ENCODE results near the gene URGCP.

URGCP gene

DNA sequence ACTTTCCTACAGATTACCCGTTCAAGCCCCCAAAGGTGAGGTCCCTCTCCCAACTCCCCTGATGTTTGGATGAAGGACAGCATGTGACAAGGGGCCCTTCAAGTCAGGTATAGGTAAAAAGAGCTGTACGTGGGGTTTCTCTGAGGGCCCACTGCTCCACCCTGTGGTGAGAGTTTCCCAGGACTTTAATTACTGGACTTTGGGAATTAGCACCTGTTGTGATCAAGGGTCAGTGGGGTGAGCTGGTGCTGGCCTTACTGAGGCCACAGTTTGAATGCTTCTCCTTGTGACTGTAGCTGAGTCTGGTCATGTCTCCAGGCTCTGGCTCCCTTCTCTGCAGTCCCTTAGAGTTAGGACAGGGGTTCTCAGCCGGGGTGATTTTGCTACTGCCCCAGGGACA lies 36.6 kb upstream of the URGCP start:
- H2AFZ ChIP-seq (ENCODE audit: low read depth, low read length): no peak overlapping the region
- H3K4me3 ChIP-seq (ENCODE audit: insufficient read depth in 1 of 2, low read depth in 1 of 2, low read length in 2 of 2): no peak overlapping the region
- no peak overlapping the region for H3K18ac ChIP-seq (ENCODE audit: low read depth in 1 of 2, low read length in 2 of 2)
- DNase-seq: no peak
- no peak overlapping the region for H3K14ac ChIP-seq (ENCODE audit: low read length in 2 of 2)
- H2BK15ac ChIP-seq (ENCODE audit: low read depth, poor library complexity, severe bottlenecking): no peak overlapping the region
- WGBS: 59% methylated on average over 2 of the region's 3 CpGs
- H4K8ac ChIP-seq (ENCODE audit: low read length): no peak overlapping the region
- H4K91ac ChIP-seq (ENCODE audit: low read length): no peak overlapping the region
- H2AK5ac ChIP-seq (ENCODE audit: low read length, severe bottlenecking): no peak overlapping the region
- no peaks in the 10 kb centered on the region for H3K79me1 ChIP-seq (replicated peaks; ENCODE audit: low read length, poor library complexity, severe bottlenecking)
- H3K4ac ChIP-seq (ENCODE audit: low read depth in 1 of 2, low read length in 2 of 2): no peak overlapping the region
- no peak overlapping the region for H3K4me2 ChIP-seq (ENCODE audit: low read length, poor library complexity, severe bottlenecking)
- no peak overlapping the region for H3K9ac ChIP-seq (ENCODE audit: low read length)
- H3K23ac ChIP-seq (ENCODE audit: low read length in 2 of 2): no peak overlapping the region
- H3K27me3 ChIP-seq (ENCODE audit: control insufficient read depth in 1 of 2, insufficient read depth in 1 of 2, low read length in 2 of 2): no peaks in the 10 kb centered on the region
- H3K27ac ChIP-seq (ENCODE audit: low read length, poor library complexity, severe bottlenecking): no peak overlapping the region
- H3K4me1 ChIP-seq (ENCODE audit: control insufficient read depth, insufficient read depth, low read depth, low read length): no peaks in the 10 kb centered on the region
- H2BK12ac ChIP-seq (ENCODE audit: low read length in 2 of 2): no peak overlapping the region
- no peak overlapping the region for H2BK5ac ChIP-seq (ENCODE audit: low read depth, low read length, poor library complexity, severe bottlenecking)
- H3K9me3 ChIP-seq (ENCODE audit: control insufficient read depth, low read length): no peaks in the 10 kb centered on the region
- peaks cover 7% of the 10 kb centered on the region in 2 experiments for H3K36me3 ChIP-seq (ENCODE audit: control insufficient read depth in 1 of 2, insufficient read depth in 2 of 2, low read depth in 1 of 2, low read length in 2 of 2)
- H2BK120ac ChIP-seq (ENCODE audit: low read depth, low read length): no peak overlapping the region

DNA sequence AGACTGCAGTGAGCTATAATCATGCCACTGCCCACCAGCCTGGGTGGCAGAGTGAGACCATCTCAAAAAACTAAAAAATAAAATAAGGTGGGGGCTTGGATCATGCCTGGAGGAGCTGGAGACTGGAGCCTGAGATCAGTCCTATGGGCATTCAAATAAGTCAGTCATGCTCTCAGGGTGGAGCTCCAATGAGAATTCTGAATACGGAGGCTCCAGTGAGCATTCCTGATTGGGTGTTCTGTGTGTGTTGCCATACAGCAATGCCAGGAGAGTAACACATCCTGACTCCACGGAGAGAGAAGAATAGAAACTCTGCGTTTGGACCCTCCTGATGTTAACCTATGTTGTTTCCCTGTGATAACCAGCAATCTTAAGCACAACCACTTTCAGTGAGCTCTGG lies 35.9 kb upstream of the URGCP start:
- Histone ChIP-seq H3K14ac (ENCODE audit: low read length in 2 of 2) (no peak overlapping the region), H3K79me1 (replicated peaks; ENCODE audit: low read length, poor library complexity, severe bottlenecking) (no peaks in the 10 kb centered on the region), H3K27me3 (ENCODE audit: control insufficient read depth in 1 of 2, insufficient read depth in 1 of 2, low read length in 2 of 2) (no peaks in the 10 kb centered on the region), H2BK12ac (ENCODE audit: low read length in 2 of 2) (no peak overlapping the region), H3K4me1 (ENCODE audit: control insufficient read depth, insufficient read depth, low read depth, low read length) (no peaks in the 10 kb centered on the region), H3K4me2 (ENCODE audit: low read length, poor library complexity, severe bottlenecking) (no peak overlapping the region), H2BK5ac (ENCODE audit: low read depth, low read length, poor library complexity, severe bottlenecking) (no peak overlapping the region), H2BK15ac (ENCODE audit: low read depth, poor library complexity, severe bottlenecking) (no peak overlapping the region), H2AK5ac (ENCODE audit: low read length, severe bottlenecking) (no peak overlapping the region), H3K18ac (ENCODE audit: low read depth in 1 of 2, low read length in 2 of 2) (no peak overlapping the region), H2AFZ (ENCODE audit: low read depth, low read length) (no peak overlapping the region), H2BK120ac (ENCODE audit: low read depth, low read length) (no peak overlapping the region), H3K23ac (ENCODE audit: low read length in 2 of 2) (no peak overlapping the region), H3K4ac (ENCODE audit: low read depth in 1 of 2, low read length in 2 of 2) (no peak overlapping the region), H4K8ac (ENCODE audit: low read length) (no peak overlapping the region), H4K91ac (ENCODE audit: low read length) (no peak overlapping the region), H3K27ac (ENCODE audit: low read length, poor library complexity, severe bottlenecking) (no peak overlapping the region), H3K9me3 (ENCODE audit: control insufficient read depth, low read length) (no peaks in the 10 kb centered on the region), H3K36me3 (ENCODE audit: control insufficient read depth in 1 of 2, insufficient read depth in 2 of 2, low read depth in 1 of 2, low read length in 2 of 2) (peaks cover 7% of the 10 kb centered on the region in 2 experiments), H3K9ac (ENCODE audit: low read length) (no peak overlapping the region), H3K4me3 (ENCODE audit: insufficient read depth in 1 of 2, low read depth in 1 of 2, low read length in 2 of 2) (no peak overlapping the region)
- WGBS: 90% methylated on average over 3 of the region's 3 CpGs
- DNase-seq: no peak

DNA sequence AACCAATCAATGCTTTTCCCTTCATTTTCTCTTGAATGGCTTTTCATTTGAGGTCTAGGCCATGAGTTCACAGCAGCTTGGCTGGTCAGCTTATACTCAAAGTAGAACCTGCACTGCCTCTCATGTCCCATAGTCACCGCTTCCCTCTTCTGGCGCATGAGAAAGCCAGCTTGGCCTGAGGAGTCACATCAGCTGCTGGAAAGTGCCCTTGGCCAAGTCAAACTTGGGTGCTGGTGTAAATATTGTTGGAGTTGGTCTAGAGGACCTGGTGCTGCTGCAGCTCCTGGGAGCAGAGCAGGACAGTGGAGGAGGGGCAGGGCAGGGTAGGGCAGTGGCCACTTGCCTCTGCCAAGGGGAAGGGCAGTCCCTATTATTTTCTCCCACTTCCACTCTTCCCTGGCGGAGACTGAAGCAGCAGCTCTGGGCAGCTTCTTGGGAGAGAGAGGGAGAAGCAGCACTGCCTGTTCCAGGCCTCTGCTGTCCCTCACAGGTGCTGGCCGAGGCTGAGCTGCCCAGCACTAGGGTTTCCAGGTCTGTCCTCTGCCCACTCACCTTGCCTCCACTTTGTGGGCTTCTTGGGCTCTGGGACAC lies 32.6 kb upstream of the URGCP start:
- H2AK5ac ChIP-seq (ENCODE audit: low read length, severe bottlenecking): no peak overlapping the region
- DNase-seq: no peak
- no peak overlapping the region for H3K4me3 ChIP-seq (ENCODE audit: insufficient read depth in 1 of 2, low read depth in 1 of 2, low read length in 2 of 2)
- no peak overlapping the region for H2BK5ac ChIP-seq (ENCODE audit: low read depth, low read length, poor library complexity, severe bottlenecking)
- H3K14ac ChIP-seq (ENCODE audit: low read length in 2 of 2): no peak overlapping the region
- no peaks in the 10 kb centered on the region for H3K9me3 ChIP-seq (ENCODE audit: control insufficient read depth, low read length)
- H2BK15ac ChIP-seq (ENCODE audit: low read depth, poor library complexity, severe bottlenecking): no peak overlapping the region
- no peak overlapping the region for H3K27ac ChIP-seq (ENCODE audit: low read length, poor library complexity, severe bottlenecking)
- WGBS: 96% methylated on average over 3 of the region's 4 CpGs
- no peak overlapping the region for H3K23ac ChIP-seq (ENCODE audit: low read length in 2 of 2)
- no peak overlapping the region for H3K18ac ChIP-seq (ENCODE audit: low read depth in 1 of 2, low read length in 2 of 2)
- no peak overlapping the region for H2AFZ ChIP-seq (ENCODE audit: low read depth, low read length)
- no peak overlapping the region for H3K9ac ChIP-seq (ENCODE audit: low read length)
- H4K8ac ChIP-seq (ENCODE audit: low read length): no peak overlapping the region
- no peaks in the 10 kb centered on the region for H3K27me3 ChIP-seq (ENCODE audit: control insufficient read depth in 1 of 2, insufficient read depth in 1 of 2, low read length in 2 of 2)
- H4K91ac ChIP-seq (ENCODE audit: low read length): no peak overlapping the region
- H3K36me3 ChIP-seq (ENCODE audit: control insufficient read depth in 1 of 2, insufficient read depth in 2 of 2, low read depth in 1 of 2, low read length in 2 of 2): peaks cover 5 to 7% of the 10 kb centered on the region in 2 experiments
- H3K4me1 ChIP-seq (ENCODE audit: control insufficient read depth, insufficient read depth, low read depth, low read length): no peaks in the 10 kb centered on the region
- H2BK120ac ChIP-seq (ENCODE audit: low read depth, low read length): no peak overlapping the region
- H3K79me1 ChIP-seq (replicated peaks; ENCODE audit: low read length, poor library complexity, severe bottlenecking): no peaks in the 10 kb centered on the region
- no peak overlapping the region for H3K4me2 ChIP-seq (ENCODE audit: low read length, poor library complexity, severe bottlenecking)
- no peak overlapping the region for H3K4ac ChIP-seq (ENCODE audit: low read depth in 1 of 2, low read length in 2 of 2)
- H2BK12ac ChIP-seq (ENCODE audit: low read length in 2 of 2): peak overlapping the region in 1 of 2 experiments; percentile 19

DNA sequence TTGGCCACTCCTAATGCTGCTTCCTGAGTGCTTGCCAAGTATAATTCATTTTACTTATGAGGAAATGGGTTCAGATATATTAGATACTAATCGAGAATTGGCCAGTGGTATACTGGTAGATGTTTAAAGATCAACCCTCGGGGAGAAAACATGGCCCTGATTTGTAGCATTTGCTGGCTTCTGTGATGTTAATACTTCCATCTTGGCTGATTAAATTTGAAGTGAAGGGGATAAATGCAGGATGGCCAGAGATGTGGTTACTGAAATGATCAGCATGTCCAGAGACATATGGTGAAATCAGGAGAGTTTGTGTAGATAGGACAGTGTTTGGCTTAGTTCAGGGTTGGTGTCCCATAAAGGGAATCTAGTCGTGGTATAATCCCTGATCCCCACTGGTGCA lies 31.0 kb upstream of the URGCP start:
- no peak overlapping the region for H2AFZ ChIP-seq (ENCODE audit: low read depth, low read length)
- H3K9me3 ChIP-seq (ENCODE audit: control insufficient read depth, low read length): no peaks in the 10 kb centered on the region
- no peak overlapping the region for H3K4ac ChIP-seq (ENCODE audit: low read depth in 1 of 2, low read length in 2 of 2)
- no peaks in the 10 kb centered on the region for H3K36me3 ChIP-seq (ENCODE audit: control insufficient read depth in 1 of 2, insufficient read depth in 2 of 2, low read depth in 1 of 2, low read length in 2 of 2)
- H3K23ac ChIP-seq (ENCODE audit: low read length in 2 of 2): no peak overlapping the region
- no peak overlapping the region for H2BK120ac ChIP-seq (ENCODE audit: low read depth, low read length)
- H3K18ac ChIP-seq (ENCODE audit: low read depth in 1 of 2, low read length in 2 of 2): no peak overlapping the region
- H3K4me3 ChIP-seq (ENCODE audit: insufficient read depth in 1 of 2, low read depth in 1 of 2, low read length in 2 of 2): no peak overlapping the region
- no peak overlapping the region for H3K9ac ChIP-seq (ENCODE audit: low read length)
- H4K91ac ChIP-seq (ENCODE audit: low read length): no peak overlapping the region
- no peak overlapping the region for H3K27ac ChIP-seq (ENCODE audit: low read length, poor library complexity, severe bottlenecking)
- no peak overlapping the region for H2BK15ac ChIP-seq (ENCODE audit: low read depth, poor library complexity, severe bottlenecking)
- no peak overlapping the region for H2BK5ac ChIP-seq (ENCODE audit: low read depth, low read length, poor library complexity, severe bottlenecking)
- no peak overlapping the region for H3K4me2 ChIP-seq (ENCODE audit: low read length, poor library complexity, severe bottlenecking)
- no peak overlapping the region for H2AK5ac ChIP-seq (ENCODE audit: low read length, severe bottlenecking)
- H3K14ac ChIP-seq (ENCODE audit: low read length in 2 of 2): no peak overlapping the region
- WGBS: 92% methylated on average over 3 of the region's 3 CpGs
- no peak for DNase-seq
- no peak overlapping the region for H2BK12ac ChIP-seq (ENCODE audit: low read length in 2 of 2)
- no peak overlapping the region for H4K8ac ChIP-seq (ENCODE audit: low read length)
- H3K79me1 ChIP-seq (replicated peaks; ENCODE audit: low read length, poor library complexity, severe bottlenecking): no peaks in the 10 kb centered on the region
- no peaks in the 10 kb centered on the region for H3K4me1 ChIP-seq (ENCODE audit: control insufficient read depth, insufficient read depth, low read depth, low read length)
- H3K27me3 ChIP-seq (ENCODE audit: control insufficient read depth in 1 of 2, insufficient read depth in 1 of 2, low read length in 2 of 2): no peaks in the 10 kb centered on the region

Data from mesenchymal stem cell (in vitro differentiated cells and primary cell).